ENCODE results near the gene AIF1L.

DNA sequence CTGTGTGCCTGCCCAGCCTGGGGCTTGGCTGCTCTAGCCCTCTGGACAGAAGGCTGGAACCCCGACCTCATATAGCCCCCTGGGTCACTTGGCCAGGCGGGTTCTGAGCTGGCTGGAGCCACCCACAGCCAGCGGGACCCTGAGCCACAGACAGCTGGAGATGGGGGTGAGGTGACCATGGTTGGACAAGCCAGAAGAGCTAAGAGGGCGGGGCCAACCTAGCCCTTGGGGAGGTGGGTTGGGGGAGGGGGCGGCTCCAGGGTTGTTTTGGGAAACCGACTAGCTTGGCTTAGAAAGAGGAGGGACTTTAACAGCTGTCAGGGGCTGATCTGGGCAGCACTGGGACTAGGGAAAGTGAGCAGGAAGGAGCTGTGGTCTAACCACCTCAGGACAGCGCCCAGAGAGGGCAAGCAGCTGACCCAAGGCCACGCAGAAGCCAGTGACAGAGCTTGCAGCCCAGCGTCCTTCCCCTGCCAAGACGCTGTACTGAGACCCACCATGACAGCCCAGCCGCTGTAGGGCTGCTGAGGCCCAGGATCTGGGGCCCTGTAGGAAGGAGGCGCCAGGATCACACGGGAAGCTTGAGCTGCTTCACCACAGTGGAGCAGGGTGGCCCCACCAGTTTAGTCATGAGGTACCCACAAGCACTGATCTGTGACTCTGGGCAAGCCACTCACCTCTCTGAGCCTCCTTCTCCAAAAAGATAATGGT lies 2.2 kb downstream of the AIF1L start:
- TF ChIP-seq, protein P1, sequence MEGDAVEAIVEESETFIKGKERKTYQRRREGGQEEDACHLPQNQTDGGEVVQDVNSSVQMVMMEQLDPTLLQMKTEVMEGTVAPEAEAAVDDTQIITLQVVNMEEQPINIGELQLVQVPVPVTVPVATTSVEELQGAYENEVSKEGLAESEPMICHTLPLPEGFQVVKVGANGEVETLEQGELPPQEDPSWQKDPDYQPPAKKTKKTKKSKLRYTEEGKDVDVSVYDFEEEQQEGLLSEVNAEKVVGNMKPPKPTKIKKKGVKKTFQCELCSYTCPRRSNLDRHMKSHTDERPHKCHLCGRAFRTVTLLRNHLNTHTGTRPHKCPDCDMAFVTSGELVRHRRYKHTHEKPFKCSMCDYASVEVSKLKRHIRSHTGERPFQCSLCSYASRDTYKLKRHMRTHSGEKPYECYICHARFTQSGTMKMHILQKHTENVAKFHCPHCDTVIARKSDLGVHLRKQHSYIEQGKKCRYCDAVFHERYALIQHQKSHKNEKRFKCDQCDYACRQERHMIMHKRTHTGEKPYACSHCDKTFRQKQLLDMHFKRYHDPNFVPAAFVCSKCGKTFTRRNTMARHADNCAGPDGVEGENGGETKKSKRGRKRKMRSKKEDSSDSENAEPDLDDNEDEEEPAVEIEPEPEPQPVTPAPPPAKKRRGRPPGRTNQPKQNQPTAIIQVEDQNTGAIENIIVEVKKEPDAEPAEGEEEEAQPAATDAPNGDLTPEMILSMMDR (IDR thresholded peaks at IDR 0.05) = no peak
- TF ChIP-seq POLR2A (IDR thresholded peaks at IDR 0.05) = no peak
